ENCODE data around the gene KCNQ1OT1. TPM values are rescaled to one million over a fixed set of nuclear protein-coding genes. Genes with fewer than 3 reads are reported as not detected.

Gene KCNQ1OT1
- total RNA-seq, 1 experiment from 2014 or later, result 1.3 TPM

DNA sequence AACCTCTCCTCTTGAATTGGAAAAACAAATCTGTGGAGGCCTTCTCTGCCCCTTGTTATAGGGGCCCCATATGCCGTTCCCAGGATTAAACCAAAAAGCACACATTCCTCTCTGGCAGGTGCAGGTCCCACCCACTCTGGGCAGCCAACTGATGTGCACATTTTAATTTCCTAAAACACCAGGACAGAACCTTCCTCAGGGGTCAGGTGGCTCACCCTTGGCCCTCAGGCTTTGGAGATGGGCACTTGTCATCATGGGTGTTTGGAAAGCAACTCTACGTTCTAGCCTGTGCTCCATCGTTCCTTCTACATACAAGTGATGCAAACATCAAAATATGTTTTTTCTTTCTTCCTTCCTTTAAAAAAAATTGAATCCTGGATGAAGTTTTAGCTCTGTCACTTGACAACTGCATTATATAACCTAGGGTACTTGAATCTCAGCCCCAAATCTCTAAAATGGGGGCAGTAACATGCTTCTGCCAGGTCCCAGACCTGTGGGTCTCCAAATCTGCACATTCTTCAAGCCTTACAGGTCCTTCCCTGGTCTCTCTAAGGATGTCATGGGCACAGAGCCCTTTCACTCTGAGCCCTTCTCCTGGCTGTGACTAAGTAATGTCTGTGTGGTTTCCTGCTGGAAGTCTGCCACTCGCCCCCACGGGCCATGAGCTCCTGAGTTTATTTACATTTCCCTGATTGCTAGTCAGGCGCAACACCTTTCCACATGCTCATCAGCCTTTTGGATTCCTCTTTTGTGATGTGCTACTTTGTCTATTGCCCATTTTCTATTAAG lies 43.8 kb downstream of the KCNQ1OT1 start:
- BruUV-seq (replicated peaks), result no TSS peak
- CTCF ChIA-PET, result no interaction called here
- H3K27ac Mint-ChIP-seq (ENCODE audit: low read depth, unreplicated experiment), result no peak overlapping the region
- H3K36me3 Mint-ChIP-seq (ENCODE audit: insufficient read depth, unreplicated experiment), result peaks cover 4% of the 10 kb centered on the region
- peaks cover 5% of the 10 kb centered on the region for H3K4me1 Mint-ChIP-seq (ENCODE audit: insufficient read depth, unreplicated experiment)
- TF ChIP-seq CTCF (IDR thresholded peaks at IDR 0.05; ENCODE audit: unreplicated experiment), result no peak
- H3K9me3 Mint-ChIP-seq (ENCODE audit: unreplicated experiment), result peaks cover 10% of the 10 kb centered on the region
- intact Hi-C loops (cut with micrococcal nuclease), result no loop called here
- H3K4me3 Mint-ChIP-seq (ENCODE audit: unreplicated experiment), result no peak overlapping the region
- peaks cover 5% of the 10 kb centered on the region for H3K27me3 Mint-ChIP-seq (ENCODE audit: insufficient read depth, unreplicated experiment)
- POLR2A ChIA-PET, result no interaction called here
- peak; percentile 59 for DNase-seq (ENCODE audit: unreplicated experiment)

DNA sequence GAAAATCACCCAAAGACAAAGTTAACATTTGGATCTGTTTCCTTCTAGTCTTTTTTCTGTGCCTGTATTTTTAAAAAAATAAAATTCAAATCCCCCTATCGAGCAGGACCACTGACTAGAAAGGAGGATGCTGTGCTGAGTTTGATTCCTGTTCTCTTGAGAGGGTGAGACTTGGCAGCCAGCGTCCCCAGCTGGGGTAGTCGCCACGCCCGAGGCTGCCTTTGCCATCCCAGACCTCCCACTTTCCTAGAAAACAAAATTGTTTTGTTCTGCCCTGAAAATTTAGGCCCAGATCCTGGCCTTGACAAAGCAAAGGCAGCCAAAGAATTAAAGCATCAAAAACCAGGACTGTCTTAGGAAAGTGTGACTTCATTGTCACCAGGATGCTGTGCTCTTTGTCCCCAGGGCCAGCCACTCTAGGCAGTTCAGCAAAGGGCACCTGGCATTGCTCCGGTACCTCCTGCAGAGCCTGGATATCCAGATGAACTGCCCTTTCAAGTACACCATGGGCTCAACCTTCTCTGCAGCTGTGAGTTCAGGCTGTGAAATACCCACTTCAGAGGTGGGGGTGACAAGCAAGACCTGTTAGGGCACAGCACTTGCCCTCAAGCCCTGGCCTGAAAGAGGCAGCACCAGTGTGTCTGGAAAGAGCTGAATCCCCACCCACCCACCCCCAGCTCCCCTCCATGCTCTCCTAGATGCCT lies 44.6 kb downstream of the KCNQ1OT1 start:
- no peak overlapping the region for H3K4me3 Mint-ChIP-seq (ENCODE audit: unreplicated experiment)
- ChIA-PET CTCF (no interaction called here), POLR2A (no interaction called here)
- BruUV-seq (replicated peaks), result no TSS peak
- H3K27ac Mint-ChIP-seq (ENCODE audit: low read depth, unreplicated experiment), result no peak overlapping the region
- no peak for TF ChIP-seq CTCF (IDR thresholded peaks at IDR 0.05; ENCODE audit: unreplicated experiment)
- H3K4me1 Mint-ChIP-seq (ENCODE audit: insufficient read depth, unreplicated experiment), result peaks cover 5% of the 10 kb centered on the region
- DNase-seq (ENCODE audit: unreplicated experiment), result no peak
- peaks cover 4% of the 10 kb centered on the region for H3K36me3 Mint-ChIP-seq (ENCODE audit: insufficient read depth, unreplicated experiment)
- intact Hi-C loops (cut with micrococcal nuclease), result no loop called here
- peaks cover 12% of the 10 kb centered on the region for H3K27me3 Mint-ChIP-seq (ENCODE audit: insufficient read depth, unreplicated experiment)
- peaks cover 19% of the 10 kb centered on the region for H3K9me3 Mint-ChIP-seq (ENCODE audit: unreplicated experiment)

DNA sequence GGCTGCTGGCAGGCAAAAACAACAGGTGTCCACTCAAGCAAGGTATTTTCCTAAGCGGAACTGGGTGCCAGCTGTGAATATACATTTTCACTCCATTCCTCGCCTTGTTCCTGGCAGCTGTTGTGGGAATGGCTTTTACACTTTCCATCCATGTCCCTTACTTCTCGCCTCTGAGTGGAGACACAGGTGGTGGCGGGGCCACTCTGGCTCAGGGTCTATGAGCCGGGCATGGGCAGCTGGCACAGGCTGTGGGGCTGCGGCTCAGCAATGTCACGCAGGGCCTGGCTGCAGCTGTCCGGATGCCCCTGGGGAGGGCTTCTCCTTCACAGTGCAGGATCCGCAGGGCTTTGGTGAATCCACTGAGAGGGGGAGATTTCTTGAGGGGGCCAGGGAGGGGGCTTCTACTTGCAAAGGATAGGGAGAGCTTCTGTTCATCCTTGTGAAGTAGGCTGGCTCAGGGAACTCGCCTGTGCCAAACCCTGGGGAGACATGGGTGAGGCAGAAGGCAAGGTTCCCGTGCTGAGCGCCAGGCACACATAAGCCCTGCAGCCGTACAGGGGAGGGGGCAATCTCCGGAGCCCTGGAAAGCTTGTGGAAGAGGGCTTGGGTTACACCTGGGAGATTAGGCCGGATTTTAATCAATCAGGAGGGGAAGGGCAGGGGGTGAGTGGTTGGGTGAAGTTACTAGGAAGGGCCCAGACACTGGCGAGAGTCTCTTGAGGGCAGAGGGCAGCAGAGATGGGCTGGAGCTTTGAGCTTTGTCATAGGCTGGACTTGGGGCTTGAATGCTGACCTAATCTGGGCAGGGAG lies 45.7 kb downstream of the KCNQ1OT1 start:
- POLR2A ChIA-PET, result no interaction called here
- H3K4me3 Mint-ChIP-seq (ENCODE audit: unreplicated experiment), result no peak overlapping the region
- BruUV-seq (replicated peaks), result no TSS peak
- CTCF ChIA-PET, result interaction anchor here (0.7 to 1.0 kb wide), 4 partner anchors 107 to 238 kb away, joined by 3 to 4 read pairs (median 3); no protein-coding TSS in a partner anchor
- peaks cover 28% of the 10 kb centered on the region for H3K9me3 Mint-ChIP-seq (ENCODE audit: unreplicated experiment)
- intact Hi-C loops (cut with micrococcal nuclease), result no loop called here
- H3K27me3 Mint-ChIP-seq (ENCODE audit: insufficient read depth, unreplicated experiment), result peaks cover 12% of the 10 kb centered on the region
- H3K36me3 Mint-ChIP-seq (ENCODE audit: insufficient read depth, unreplicated experiment), result peaks cover 4% of the 10 kb centered on the region
- H3K27ac Mint-ChIP-seq (ENCODE audit: low read depth, unreplicated experiment), result no peak overlapping the region
- no peak for DNase-seq (ENCODE audit: unreplicated experiment)
- no peak for TF ChIP-seq CTCF (IDR thresholded peaks at IDR 0.05; ENCODE audit: unreplicated experiment)
- peaks cover 5% of the 10 kb centered on the region for H3K4me1 Mint-ChIP-seq (ENCODE audit: insufficient read depth, unreplicated experiment)

GRCh38 chr11:2653198-2653551 lies 46.6 kb downstream of the KCNQ1OT1 start:
- ChIA-PET POLR2A (no interaction called here), CTCF (interaction anchor here (0.7 to 1.0 kb wide), 3 partner anchors 106 to 122 kb away, joined by 3 to 4 read pairs (median 3); no protein-coding TSS in a partner anchor)
- no peak for TF ChIP-seq CTCF (IDR thresholded peaks at IDR 0.05; ENCODE audit: unreplicated experiment)
- intact Hi-C loops (cut with micrococcal nuclease), result no loop called here
- peaks cover 12% of the 10 kb centered on the region for H3K27me3 Mint-ChIP-seq (ENCODE audit: insufficient read depth, unreplicated experiment)
- no peak for DNase-seq (ENCODE audit: unreplicated experiment)
- H3K4me1 Mint-ChIP-seq (ENCODE audit: insufficient read depth, unreplicated experiment), result peaks cover 5% of the 10 kb centered on the region
- peaks cover 26% of the 10 kb centered on the region for H3K9me3 Mint-ChIP-seq (ENCODE audit: unreplicated experiment)
- H3K4me3 Mint-ChIP-seq (ENCODE audit: unreplicated experiment), result no peak overlapping the region
- H3K36me3 Mint-ChIP-seq (ENCODE audit: insufficient read depth, unreplicated experiment), result peaks cover 4% of the 10 kb centered on the region
- H3K27ac Mint-ChIP-seq (ENCODE audit: low read depth, unreplicated experiment), result no peak overlapping the region
- BruUV-seq (replicated peaks), result no TSS peak
